Suprapubic skin (tissue), 4 donors: ENCODE measurements around the gene HSPA1A. TPM values are rescaled to one million over a fixed set of nuclear protein-coding genes. Genes with fewer than 3 reads are reported as not detected.

Experiments used
- DNase-seq, 2 donors: peaks; one replicate each; pipeline ENCODE4 v3.0.0-alpha.2; 2019; ENCODE audit warnings: low spot score in 2 of 2
- H3K27ac ChIP-seq: fragments of 200-600 bp; sonication (generic); one replicate; pipeline ENCODE4 v1.5.1; 2019
- H3K27me3 ChIP-seq: fragments of 200-600 bp; sonication (generic); one replicate; pipeline ENCODE4 v1.5.1; 2019
- H3K36me3 ChIP-seq: fragments of 200-600 bp; sonication (generic); one replicate; pipeline ENCODE4 v1.5.1; 2019
- H3K4me1 ChIP-seq: fragments of 200-600 bp; sonication (generic); one replicate; pipeline ENCODE4 v1.5.1; 2019
- H3K4me3 ChIP-seq: fragments of 200-600 bp; sonication (generic); one replicate; pipeline ENCODE4 v1.5.1; 2019; ENCODE audit warnings: mild to moderate bottlenecking
- H3K9me3 ChIP-seq: fragments of 200-600 bp; sonication (generic); one replicate; pipeline ENCODE4 v1.5.1; 2019
- EP300 ChIP-seq: sonication (generic); formaldehyde crosslinking; IDR thresholded peaks from one replicate; pipeline ENCODE4 v1.6.1; 2017; ENCODE audit warnings: antibody characterized with exemption
- POLR2A ChIP-seq, 2 donors: fragments of 450-650 bp; IDR thresholded peaks; one replicate each; pipeline ENCODE4 v1.6.1; 2017; ENCODE audit warnings: antibody characterized with exemption in 2 of 2, mild to moderate bottlenecking in 2 of 2, moderate library complexity in 2 of 2
- POLR2AphosphoS5 ChIP-seq, 3 donors: sonication (generic); formaldehyde crosslinking; IDR thresholded peaks; one replicate each; pipeline ENCODE4 v1.6.1; 2017; ENCODE audit warnings: antibody characterized with exemption in 3 of 3
- whole genome bisulfite sequencing: methylation state at CpG from one replicate; pipeline ENCODE4 v1.1.5; 2018; 5-methylcytosine and 5-hydroxymethylcytosine counted together
- total RNA-seq, 4 donors: library from RNA; depleted of rRNA; stranded (reverse); fragments of >200 nt; gene quantifications; one replicate each; pipeline ENCODE4 v1.1.0, GENCODE V29; 2016
- TF ChIP-seq, protein P1 (sequence below), 2 donors: fragments of 200-600 bp in 1 of 2; fragments of 450-650 bp in 1 of 2; sonication (generic) in 1 of 2; IDR thresholded peaks; one replicate each; pipeline ENCODE4 v1.5.1; 2016 to 2019; ENCODE audit warnings: antibody characterized with exemption in 2 of 2, mild to moderate bottlenecking in 1 of 2, moderate library complexity in 1 of 2

Gene HSPA1A
- total RNA-seq, 4 donors from 2014 or later: 200 to 464 (median 408) TPM

GRCh38 chr6:31775633-31776484, 39.5 kb upstream of the HSPA1A start:
- Histone ChIP-seq H3K36me3 (peaks cover 24% of the 10 kb centered on the region), H3K4me3 (no peak overlapping the region), H3K27me3 (no peaks in the 10 kb centered on the region), H3K4me1 (peaks cover 24% of the 10 kb centered on the region), H3K27ac (peak overlapping the region; percentile 9), H3K9me3 (no peaks in the 10 kb centered on the region)
- 89% methylated on average over 14 of the region's 32 CpGs for WGBS
- DNase-seq: no peak
- TF ChIP-seq EP300 (no peak), POLR2AphosphoS5 (IDR thresholded peaks at IDR 0.05) (no peak), POLR2A (IDR thresholded peaks at IDR 0.05) (no peak)
- TF ChIP-seq, protein P1, sequence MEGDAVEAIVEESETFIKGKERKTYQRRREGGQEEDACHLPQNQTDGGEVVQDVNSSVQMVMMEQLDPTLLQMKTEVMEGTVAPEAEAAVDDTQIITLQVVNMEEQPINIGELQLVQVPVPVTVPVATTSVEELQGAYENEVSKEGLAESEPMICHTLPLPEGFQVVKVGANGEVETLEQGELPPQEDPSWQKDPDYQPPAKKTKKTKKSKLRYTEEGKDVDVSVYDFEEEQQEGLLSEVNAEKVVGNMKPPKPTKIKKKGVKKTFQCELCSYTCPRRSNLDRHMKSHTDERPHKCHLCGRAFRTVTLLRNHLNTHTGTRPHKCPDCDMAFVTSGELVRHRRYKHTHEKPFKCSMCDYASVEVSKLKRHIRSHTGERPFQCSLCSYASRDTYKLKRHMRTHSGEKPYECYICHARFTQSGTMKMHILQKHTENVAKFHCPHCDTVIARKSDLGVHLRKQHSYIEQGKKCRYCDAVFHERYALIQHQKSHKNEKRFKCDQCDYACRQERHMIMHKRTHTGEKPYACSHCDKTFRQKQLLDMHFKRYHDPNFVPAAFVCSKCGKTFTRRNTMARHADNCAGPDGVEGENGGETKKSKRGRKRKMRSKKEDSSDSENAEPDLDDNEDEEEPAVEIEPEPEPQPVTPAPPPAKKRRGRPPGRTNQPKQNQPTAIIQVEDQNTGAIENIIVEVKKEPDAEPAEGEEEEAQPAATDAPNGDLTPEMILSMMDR (IDR thresholded peaks at IDR 0.05): no peak

DNA sequence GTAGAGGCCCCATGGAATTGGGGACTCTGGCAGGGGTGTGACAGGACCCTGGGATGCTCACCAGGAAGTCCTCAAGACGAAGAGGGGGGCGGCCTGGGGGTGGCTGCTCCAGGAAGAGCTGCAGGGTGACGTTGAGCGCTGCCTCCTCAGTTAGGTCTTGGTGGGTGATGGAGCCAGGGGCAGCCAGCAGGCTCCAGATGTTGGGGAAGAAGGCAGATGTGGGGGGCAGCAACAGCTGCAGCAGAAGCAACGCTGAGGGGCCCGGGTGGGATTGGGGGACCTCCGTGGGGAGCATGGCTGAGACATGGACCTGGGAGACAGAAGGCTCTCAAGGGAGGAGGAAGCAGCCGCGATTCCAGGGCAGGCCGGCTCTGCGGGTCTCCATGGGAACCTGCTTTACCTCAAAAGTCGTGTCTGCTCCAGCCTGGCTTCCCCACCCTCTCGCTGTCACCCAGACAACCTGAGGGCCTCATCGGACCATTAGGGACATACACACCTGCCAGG, 38.8 kb upstream of the HSPA1A start:
- Histone ChIP-seq H3K27me3 (no peaks in the 10 kb centered on the region), H3K9me3 (no peaks in the 10 kb centered on the region), H3K4me1 (peaks cover 24% of the 10 kb centered on the region), H3K36me3 (peaks cover 31% of the 10 kb centered on the region), H3K27ac (peak overlapping the region; percentile 9), H3K4me3 (no peak overlapping the region)
- DNase-seq: no peak
- WGBS: 40% methylated on average over 14 of the region's 14 CpGs
- no peak for TF ChIP-seq POLR2A (IDR thresholded peaks at IDR 0.05)
- TF ChIP-seq, protein P1 (IDR thresholded peaks at IDR 0.05): no peak
- TF ChIP-seq EP300: no peak
- no peak for TF ChIP-seq POLR2AphosphoS5 (IDR thresholded peaks at IDR 0.05)

GRCh38 chr6:31776989-31777666, 38.2 kb upstream of the HSPA1A start, which contains the start of gene VWA7:
Gene VWA7, minus strand, starts transcription at chr6:31777328. Its CDS starts 549 bp downstream, at chr6:31776779.
- 13% methylated on average over 14 of the region's 15 CpGs for WGBS
- H3K27ac ChIP-seq: peak within 1 kb of the TSS; percentile 9
- H3K4me1 ChIP-seq: peaks cover 24% of the 10 kb centered on the region
- no peaks in the 10 kb centered on the region for H3K9me3 ChIP-seq
- no peak within 1 kb of the TSS for H3K4me3 ChIP-seq
- TF ChIP-seq POLR2AphosphoS5 (IDR thresholded peaks at IDR 0.05) (no peak), POLR2A (IDR thresholded peaks at IDR 0.05) (no peak), EP300 (no peak)
- TF ChIP-seq, protein P1 (IDR thresholded peaks at IDR 0.05): no peak
- peaks cover 37% of the 10 kb centered on the region for H3K36me3 ChIP-seq
- H3K27me3 ChIP-seq: no peaks in the 10 kb centered on the region
- no peak for DNase-seq

GRCh38 chr6:31777667-31778050, 37.7 kb upstream of the HSPA1A start:
- Histone ChIP-seq H3K9me3 (no peaks in the 10 kb centered on the region), H3K27ac (no peak overlapping the region), H3K4me3 (no peak overlapping the region), H3K36me3 (peaks cover 42% of the 10 kb centered on the region), H3K27me3 (no peaks in the 10 kb centered on the region), H3K4me1 (peaks cover 24% of the 10 kb centered on the region)
- DNase-seq: no peak
- 92% methylated on average over 5 of the region's 5 CpGs for WGBS
- TF ChIP-seq, protein P1 (IDR thresholded peaks at IDR 0.05): no peak
- TF ChIP-seq POLR2A (IDR thresholded peaks at IDR 0.05) (no peak), EP300 (no peak)

GRCh38 chr6:31778193-31778592, 37.1 kb upstream of the HSPA1A start:
- H3K4me1 ChIP-seq: peaks cover 24% of the 10 kb centered on the region
- H3K9me3 ChIP-seq: no peaks in the 10 kb centered on the region
- no peak overlapping the region for H3K27ac ChIP-seq
- no peaks in the 10 kb centered on the region for H3K27me3 ChIP-seq
- no peak overlapping the region for H3K4me3 ChIP-seq
- peaks cover 48% of the 10 kb centered on the region for H3K36me3 ChIP-seq
- no peak for DNase-seq
- 92% methylated on average over 2 of the region's 5 CpGs for WGBS
- no peak for TF ChIP-seq POLR2AphosphoS5 (IDR thresholded peaks at IDR 0.05)
- TF ChIP-seq, protein P1 (IDR thresholded peaks at IDR 0.05): no peak
- no peak for TF ChIP-seq EP300
- no peak for TF ChIP-seq POLR2A (IDR thresholded peaks at IDR 0.05)
